Esophagus squamous epithelium (tissue), 4 donors: ENCODE results near the gene DPP9.

Experiments used
- POLR2A ChIP-seq, 4 donors: fragments of 450-650 bp; IDR thresholded peaks; one replicate each; pipeline ENCODE4 v1.6.1; 2017; ENCODE audit warnings: antibody characterized with exemption in 4 of 4, mild to moderate bottlenecking in 4 of 4, moderate library complexity in 3 of 4
- TF ChIP-seq, protein P1 (sequence below), 6 experiments: fragments of 450-650 bp in 4 of 6; fragments of 200-600 bp in 2 of 6; sonication (generic) in 2 of 6; IDR thresholded peaks; one replicate each; pipeline ENCODE4 v1.5.1; 2016 to 2019; ENCODE audit warnings: antibody characterized with exemption in 6 of 6, mild to moderate bottlenecking in 4 of 6, moderate library complexity in 4 of 6

DNA sequence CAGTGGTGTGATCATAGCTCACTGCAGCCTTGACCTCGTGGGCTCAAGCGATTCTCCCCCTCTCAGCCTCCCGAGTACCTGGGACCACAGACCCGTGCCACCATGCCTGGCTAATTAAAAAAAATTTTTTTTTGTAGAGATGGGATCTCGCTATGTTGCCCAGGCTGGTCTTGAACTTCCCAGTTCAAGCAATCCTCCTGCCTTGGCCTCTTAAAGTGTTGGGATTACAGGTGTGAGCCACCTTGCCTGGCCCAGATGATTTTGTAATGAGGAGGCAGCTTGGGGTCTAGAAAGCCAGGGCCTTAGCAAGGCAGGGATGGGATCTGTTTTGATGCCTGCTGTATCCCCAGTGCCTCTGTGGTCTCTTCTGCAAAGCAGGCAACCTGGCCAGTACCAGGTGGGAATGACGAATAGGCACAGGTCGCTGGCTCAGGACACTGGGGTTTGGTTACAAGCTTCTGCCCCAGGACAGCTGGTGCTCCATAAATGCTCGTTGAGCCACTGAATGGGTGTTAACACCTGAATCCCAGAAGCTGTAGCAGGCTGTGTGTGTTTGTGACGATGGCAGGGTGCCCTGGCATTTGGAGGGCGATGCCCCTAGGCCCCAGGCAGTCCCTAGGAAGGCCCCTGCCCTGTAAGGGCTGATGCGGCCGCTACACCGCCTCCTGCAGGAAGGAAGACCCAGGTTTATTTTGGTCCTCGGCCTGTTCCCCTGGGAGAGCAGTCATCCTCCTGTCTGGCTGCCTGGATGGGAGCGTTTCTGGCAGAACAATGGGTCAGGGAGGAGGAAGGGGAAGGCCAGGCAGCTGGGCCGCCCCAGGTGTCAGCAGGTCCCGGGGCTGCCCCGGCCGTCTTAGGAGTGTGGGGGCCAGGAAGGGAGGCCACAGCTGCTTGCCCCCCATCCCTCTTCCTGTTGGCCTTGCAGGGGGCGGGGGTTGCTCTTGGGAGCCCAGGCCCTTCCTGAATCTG is 75.7 kb downstream of the DPP9 start:
- TF ChIP-seq, protein P1, sequence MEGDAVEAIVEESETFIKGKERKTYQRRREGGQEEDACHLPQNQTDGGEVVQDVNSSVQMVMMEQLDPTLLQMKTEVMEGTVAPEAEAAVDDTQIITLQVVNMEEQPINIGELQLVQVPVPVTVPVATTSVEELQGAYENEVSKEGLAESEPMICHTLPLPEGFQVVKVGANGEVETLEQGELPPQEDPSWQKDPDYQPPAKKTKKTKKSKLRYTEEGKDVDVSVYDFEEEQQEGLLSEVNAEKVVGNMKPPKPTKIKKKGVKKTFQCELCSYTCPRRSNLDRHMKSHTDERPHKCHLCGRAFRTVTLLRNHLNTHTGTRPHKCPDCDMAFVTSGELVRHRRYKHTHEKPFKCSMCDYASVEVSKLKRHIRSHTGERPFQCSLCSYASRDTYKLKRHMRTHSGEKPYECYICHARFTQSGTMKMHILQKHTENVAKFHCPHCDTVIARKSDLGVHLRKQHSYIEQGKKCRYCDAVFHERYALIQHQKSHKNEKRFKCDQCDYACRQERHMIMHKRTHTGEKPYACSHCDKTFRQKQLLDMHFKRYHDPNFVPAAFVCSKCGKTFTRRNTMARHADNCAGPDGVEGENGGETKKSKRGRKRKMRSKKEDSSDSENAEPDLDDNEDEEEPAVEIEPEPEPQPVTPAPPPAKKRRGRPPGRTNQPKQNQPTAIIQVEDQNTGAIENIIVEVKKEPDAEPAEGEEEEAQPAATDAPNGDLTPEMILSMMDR (IDR thresholded peaks at IDR 0.05) = no peak
- no peak for TF ChIP-seq POLR2A (IDR thresholded peaks at IDR 0.05)
